Inflammatory macrophage treated with lipopolysaccharide for 1 hour (primary cell): ENCODE measurements around the gene NAA80.
A peak's percentile ranks its signal among the peaks of the same experiment; 100 is the strongest.
"Not testable (repeated sequence)": the region's sequence is repeated elsewhere in the genome, so short reads cannot be mapped to it uniquely, and the experiment has no call there.

Experiments used
- DNase-seq, 2 donors: peaks; one replicate each; pipeline ENCODE4 v3.0.0-alpha.2; 2020 to 2022

NAA80 gene

DNA sequence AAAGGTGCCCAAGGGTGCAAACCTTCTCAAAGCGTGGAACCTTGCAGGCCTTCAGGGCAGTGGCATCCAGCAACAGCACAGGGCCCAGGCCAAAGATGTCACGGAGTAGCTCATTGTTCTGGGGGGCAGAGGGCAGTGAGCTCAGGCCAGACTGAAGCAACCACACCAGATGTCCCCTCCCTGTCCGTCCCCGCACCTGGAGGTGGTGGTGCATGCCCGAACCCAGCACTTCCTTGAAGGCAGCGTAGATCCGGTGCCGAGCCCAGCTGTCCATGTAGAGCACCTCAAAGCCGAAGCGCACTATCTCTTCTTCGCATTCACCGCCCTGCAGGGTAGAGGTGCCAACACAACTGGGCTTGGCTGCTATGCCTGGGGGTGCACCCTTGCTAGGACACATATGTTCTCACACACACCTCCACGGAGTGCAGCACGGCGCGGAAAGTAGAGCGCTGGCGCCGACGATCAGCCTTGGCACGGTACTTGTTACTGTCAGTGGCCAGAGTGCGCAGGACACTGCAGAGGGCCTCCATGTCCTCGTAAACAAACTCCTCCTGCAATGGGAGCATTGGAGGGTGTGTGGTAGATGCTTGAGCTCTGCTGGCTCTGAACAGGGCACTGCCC lies 10.7 kb downstream of the NAA80 start:
- no peak for DNase-seq

GRCh38 chr3:50287262-50287661 lies 11.9 kb downstream of the NAA80 start:
- no peak for DNase-seq

GRCh38 chr3:50286322-50287227 lies 12.6 kb downstream of the NAA80 start:
- no peak for DNase-seq

DNA sequence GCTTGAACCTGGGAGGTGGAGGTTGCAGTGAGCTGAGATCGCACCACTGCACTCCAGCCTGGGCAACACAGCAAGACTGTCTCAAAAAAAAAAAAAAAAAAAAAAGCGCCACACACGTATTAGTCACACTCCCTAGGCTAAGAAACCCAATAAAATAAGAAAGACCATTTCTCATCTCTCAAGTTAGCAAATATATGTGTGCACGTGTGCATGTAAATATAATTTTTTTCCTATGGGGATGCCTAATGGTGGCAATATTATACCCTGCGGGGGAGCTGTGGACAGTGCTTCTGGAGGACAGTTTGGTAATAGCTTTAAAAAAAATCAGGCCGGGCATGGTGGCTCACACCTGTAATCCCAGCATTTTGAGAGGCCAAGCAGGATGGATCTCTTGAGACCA lies 15.1 kb downstream of the NAA80 start:
- DNase-seq, result not testable (repeated sequence)

DNA sequence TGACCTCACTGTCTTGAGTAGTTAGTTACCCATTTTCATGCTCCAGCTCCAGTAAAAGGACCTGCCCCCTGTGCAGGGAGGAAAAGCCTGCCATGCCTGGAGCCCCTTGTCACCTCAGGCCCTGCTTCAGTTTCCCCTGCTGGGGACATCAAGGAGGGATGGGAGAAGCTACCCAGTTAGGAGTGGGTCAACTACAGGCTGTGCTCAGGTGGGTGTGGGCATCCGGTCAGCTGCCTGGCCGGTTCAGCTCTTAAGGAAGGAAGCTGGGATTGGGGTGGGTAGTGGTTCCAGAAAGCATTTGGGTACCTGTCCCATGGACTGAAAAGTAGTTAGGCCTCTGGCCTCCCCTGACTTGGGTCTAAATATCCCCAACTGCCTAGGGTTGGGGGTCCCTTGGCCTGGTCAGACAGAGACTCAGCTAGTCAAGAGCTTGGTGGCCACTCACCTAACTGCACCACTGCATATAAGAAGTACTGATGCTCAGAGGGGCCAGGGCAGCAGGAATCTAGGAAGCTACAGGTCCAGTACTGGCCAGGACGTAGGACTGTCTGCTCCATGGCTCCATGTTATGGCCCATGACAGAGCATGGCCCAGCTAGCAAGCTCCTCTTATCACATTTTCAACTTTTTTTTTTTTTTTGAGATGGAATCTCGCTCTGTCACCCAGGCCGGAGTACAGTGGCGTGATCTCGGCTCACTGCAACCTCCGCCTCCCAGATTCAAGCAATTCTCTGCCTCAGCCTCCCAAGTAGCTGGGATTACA lies 19.8 kb downstream of the NAA80 start:
- DNase-seq, result no peak

DNA sequence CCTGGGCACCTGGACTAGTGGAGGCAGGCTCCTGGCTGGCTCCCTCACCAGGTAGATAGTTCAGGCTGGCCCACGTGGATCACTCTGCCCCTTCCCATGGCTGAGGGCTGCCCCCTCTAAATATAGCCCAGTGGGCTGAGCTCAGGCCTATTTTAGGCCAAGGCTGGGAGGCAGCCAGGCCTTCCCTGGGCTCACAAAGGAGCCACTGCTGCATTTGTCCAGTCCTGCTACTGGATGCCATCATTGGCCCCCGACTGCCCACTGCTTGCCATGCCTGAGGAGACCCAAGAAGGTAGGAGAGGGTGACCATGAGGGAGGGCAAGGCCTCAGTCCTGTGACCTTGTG lies 20.4 kb downstream of the NAA80 start, which contains the start of gene LSMEM2:
Gene LSMEM2 (plus strand): TSS at position 208 of the 345 bp plus-strand sequence. CDS start 27 bp downstream, at position 235.
- DNase-seq, result no peak

GRCh38 chr3:50278123-50278879 lies 20.9 kb downstream of the NAA80 start:
- DNase-seq, result no peak

DNA sequence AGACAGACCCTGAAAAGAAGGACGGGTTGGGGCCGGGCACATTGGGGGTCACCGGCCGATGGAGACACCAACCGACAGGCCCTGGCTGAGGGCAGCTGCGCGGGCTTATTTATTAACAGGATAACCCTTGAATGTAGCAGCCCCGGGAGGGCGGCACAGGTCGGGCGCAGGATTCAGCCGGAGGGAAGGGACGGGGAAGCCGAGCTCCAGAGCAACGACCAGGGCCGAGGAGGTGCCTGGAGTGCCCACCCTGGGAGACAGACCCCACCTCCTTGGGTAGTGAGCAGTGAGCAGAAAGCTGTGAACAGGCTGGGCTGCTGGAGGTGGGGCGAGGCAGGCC lies 22.5 kb downstream of the NAA80 start:
- DNase-seq, result no peak

DNA sequence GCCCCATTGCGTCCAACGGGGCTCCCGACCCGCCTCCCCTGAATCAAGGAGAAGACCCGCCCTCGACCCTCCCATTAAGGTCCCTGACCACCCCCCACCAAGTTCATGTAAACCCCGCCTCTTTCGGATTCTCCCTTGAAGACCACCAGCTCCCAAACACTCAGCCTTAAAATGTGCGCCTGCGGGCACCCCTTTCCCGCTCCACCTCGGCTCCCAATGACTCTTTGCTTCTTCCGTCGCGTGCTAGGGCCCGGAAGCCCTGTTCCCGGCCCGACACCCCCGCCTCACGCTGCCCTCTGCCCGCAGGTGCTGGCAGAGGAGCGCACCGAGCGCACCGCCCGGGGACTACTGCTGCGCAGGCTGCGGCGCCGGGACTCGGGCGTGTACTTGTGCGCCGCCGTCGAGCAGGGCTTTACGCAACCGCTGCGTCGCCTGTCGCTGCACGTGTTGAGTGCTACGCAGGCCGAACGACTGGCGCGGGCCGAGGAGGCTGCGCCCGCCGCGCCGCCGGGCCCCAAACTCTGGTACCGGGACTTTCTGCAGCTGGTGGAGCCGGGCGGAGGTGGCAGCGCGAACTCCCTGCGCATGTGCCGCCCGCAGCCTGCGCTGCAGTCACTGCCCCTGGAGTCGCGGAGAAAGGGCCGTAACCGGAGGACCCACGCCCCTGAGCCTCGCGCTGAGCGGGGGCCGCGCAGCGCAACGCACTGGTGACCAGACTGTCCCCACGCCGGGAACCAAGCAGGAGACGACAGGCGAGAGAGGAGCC lies 23.0 kb downstream of the NAA80 start:
- DNase-seq, result no peak

DNA sequence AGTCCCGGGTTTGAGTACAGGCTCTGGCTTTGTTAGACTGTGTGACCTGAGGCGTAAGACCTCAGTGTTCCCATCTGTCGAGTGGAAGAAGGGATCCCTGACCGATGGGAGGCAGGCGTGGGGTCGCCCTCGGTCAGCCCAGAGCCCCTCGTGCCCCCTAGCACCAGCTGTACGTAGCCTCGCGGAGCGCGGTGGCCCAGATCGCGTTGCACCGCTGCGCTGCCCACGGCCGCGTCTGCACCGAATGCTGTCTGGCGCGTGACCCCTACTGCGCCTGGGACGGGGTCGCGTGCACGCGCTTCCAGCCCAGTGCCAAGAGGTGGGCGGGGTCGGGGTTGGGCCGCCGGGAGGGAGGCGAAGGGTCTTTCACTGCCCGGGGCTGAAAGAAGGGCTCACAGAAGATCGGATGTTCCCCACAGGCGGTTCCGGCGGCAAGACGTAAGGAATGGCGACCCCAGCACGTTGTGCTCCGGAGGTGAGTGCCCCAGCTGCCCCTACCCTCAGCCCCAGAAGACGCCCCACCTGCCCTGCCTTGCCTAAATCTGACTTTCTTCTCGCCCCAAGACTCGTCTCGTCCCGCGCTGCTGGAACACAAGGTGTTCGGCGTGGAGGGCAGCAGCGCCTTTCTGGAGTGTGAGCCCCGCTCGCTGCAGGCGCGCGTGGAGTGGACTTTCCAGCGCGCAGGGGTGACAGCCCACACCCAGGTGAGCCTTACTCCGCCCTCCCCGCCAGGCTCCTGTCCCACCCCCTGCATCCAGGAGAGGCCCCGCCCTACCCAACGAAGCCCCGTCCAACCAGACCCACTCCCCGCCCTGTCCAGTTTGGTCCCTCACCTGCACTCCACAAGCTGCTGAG lies 23.8 kb downstream of the NAA80 start:
- no peak for DNase-seq

DNA sequence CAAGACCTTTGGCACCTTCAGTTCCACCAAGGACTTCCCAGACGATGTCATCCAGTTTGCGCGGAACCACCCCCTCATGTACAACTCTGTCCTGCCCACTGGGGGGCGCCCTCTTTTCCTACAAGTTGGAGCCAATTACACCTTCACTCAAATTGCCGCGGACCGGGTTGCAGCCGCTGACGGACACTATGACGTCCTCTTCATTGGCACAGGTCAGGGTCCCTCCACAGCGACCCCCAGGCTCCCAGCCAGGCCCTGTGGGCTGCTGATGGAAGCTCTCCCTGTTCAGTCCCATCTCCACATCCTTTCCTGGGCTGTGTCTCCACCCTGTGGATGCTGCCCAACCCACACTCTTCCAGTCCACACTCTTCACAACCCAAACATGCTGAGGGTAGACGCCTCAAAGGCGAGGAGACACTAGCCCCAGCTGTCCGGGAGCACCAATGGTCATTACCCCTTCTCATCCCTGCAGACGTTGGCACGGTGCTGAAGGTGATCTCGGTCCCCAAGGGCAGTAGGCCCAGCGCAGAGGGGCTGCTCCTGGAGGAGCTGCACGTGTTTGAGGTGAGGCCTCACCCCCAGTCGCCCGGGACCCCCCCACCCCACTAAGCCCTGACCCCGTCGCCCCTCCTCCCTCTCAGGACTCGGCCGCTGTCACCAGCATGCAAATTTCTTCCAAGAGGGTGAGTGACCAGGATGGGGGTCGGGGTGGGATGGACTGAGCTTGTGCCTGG lies 24.7 kb downstream of the NAA80 start:
- DNase-seq, result peak; percentile 54 to 64

DNA sequence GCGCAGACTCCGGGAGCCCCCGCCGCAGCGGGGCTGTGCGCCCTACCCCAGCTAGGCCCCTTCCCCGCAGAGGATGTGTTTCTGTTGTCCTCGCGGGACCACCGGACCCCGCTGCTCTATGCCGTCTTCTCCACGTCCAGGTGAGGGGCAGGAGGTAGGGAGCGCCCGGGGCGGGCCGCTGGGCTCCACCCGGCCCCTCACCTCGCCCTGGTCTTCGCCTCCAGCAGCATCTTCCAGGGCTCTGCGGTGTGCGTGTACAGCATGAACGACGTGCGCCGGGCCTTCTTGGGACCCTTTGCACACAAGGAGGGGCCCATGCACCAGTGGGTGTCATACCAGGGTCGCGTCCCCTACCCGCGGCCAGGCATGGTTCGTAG lies 25.5 kb downstream of the NAA80 start:
- DNase-seq, result no peak

DNA sequence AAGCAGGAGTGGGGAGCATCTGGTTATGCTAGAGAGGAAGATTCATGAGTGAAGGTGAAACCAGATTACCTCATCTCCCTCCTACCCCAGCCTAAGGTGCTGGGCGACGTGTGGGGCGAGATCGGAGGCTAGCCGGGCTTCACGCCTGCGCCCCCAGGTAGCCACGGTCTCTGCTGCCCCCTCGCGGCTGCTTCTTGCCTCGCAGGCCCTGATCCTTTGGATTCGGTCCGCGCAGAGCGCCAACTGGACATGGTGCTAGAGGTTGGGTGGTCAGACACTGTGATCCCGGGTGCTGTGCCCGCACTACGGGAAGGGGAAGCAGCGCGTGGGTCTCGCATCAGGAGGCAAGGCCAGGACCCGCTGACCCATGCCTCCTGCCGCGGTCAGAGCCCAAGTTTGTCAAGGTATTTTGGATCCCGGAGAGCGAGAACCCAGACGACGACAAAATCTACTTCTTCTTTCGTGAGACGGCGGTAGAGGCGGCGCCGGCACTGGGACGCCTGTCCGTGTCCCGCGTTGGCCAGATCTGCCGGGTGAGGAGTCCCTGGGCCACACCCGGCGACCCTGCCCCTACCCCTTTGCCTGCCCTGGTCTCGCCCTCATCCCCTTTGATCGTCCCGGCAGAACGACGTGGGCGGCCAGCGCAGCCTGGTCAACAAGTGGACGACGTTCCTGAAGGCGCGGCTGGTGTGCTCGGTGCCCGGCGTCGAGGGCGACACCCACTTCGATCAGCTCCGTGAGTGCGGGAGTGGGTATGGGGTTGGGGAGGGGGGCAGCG lies 26.1 kb downstream of the NAA80 start:
- DNase-seq, result peak; percentile 61 to 99

GRCh38 chr3:50272538-50272910 lies 26.7 kb downstream of the NAA80 start:
- not testable (repeated sequence) for DNase-seq

DNA sequence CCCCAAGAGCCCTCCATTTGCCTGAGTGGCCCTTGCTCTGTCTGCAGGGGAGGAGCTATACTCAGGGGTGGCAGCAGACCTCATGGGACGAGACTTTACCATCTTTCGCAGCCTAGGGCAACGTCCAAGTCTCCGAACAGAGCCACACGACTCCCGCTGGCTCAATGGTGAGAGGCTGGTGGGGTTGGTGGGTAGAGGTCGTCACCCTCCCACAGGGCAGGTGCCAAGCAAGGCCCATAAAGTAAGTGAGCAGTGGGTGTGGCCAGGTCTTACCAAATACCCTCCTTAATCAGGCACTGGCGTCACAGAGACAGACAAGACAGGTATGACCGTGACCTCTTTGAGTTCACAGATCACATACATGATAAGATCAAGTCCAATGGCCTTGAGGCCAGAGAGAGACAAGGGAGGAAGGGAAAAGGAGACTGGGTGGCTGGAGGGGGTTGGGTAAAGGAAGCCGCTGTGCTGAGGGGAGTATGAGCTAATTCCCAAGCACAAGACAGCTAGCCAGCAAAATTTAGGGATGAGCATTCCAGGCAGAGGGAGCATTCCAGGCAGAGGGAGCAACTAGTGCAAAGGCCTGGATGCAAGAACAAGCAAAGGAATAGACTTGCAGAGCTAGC lies 27.8 kb downstream of the NAA80 start:
- no peak for DNase-seq

DNA sequence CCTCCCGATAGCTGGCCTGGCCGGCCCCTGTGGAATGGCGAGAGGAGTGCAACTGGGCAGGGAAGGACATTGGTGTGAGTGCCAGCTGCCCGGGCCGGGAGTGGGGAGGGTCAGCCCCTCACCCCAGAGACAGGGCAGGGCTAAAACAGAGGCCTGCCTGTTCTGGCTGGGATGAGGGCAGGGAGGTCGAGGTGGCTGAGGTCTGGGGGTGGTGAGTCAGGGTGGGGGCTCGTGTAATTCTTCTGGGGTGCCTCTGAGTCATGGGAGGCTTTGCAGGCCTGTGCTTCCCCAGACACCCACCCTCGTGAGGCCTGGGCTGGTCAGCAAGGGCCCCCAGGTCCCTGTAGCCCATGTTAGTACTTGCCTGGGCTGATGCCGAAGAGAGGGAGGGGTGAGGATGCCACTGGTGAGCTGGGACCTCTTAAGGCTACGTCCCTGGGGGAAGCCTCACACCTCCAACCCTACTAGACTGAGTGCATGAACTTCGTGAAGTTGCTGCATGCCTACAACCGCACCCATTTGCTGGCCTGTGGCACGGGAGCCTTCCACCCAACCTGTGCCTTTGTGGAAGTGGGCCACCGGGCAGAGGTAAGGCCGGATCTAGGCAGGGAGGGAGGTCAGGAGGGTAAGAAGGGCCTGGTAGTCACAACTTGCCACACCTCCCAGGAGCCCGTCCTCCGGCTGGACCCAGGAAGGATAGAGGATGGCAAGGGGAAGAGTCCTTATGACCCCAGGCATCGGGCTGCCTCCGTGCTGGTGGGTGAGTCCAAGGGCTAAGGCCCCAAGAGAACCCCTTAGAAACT lies 28.6 kb downstream of the NAA80 start:
- DNase-seq, result no peak

GRCh38 chr3:50269977-50270413 lies 29.2 kb downstream of the NAA80 start:
- no peak for DNase-seq

DNA sequence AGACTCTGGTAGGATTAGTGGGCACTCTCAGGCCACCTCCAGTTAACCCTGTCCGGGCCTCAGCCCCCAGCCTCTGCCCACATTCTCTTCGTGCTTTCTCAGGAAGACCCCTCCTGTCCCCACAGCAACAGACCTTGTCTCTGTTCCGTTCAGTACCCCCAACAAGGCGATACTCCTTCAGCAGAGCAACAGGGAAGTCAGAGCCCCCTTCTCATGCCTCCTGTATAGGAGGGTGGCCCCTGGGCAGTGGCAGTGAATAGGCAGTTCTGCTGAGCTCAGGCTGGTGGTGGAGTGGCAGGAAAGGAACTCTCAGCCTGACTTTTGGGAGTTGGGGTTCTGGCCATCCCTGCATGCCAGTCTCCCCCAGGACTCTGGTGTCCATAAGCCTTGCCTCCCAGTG lies 29.7 kb downstream of the NAA80 start:
- no peak for DNase-seq
